OCI-LY7 (cell line): Measurements from ENCODE around the gene DRC7. TPM values are rescaled to one million over a fixed set of nuclear protein-coding genes. Genes with fewer than 3 reads are reported as not detected.

Source experiments
- BruUV-seq: library from RNA; stranded (reverse); fragments of 400-500 nt; replicated peaks from 2 replicates; lab custom pipeline; 2021; lab: Mats Ljungman, UMichigan
- CTCF ChIA-PET: fragments of 300-600 bp; sonication (Branson Sonifier 250); formaldehyde crosslinking; loops from one replicate; lab custom pipeline; 2022; ENCODE audit warnings: antibody characterized with exemption; ENCODE audit not compliant: unreplicated experiment; lab: Charles Lee
- POLR2A ChIA-PET: fragments of 300-600 bp; sonication (Branson Sonifier 250); formaldehyde crosslinking; loops from one replicate; lab custom pipeline; 2022; ENCODE audit warnings: antibody characterized with exemption; lab: Charles Lee
- DNase-seq: peaks from one replicate; pipeline ENCODE4 v3.0.0-alpha.2; 2015; ENCODE audit warnings: low spot score
- H2AFZ ChIP-seq: fragments of 200-600 bp; sonication (generic), shearing (Covaris generic); 2 replicates; pipeline ENCODE4 v1.6.1; 2014; ENCODE audit warnings: mild to moderate bottlenecking, antibody characterized with exemption, low read length, moderate library complexity
- H3K27ac ChIP-seq: fragments of 200-600 bp; sonication (generic); 2 replicates; pipeline ENCODE4 v1.5.1; 2014; ENCODE audit warnings: mixed run types, low read depth, mild to moderate bottlenecking, moderate library complexity, low read length, inconsistent platforms; ENCODE audit not compliant: poor library complexity, severe bottlenecking
- H3K36me3 ChIP-seq: fragments of 200-600 bp; sonication (generic); 2 replicates; pipeline ENCODE4 v1.6.1; 2014; ENCODE audit warnings: mild to moderate bottlenecking, antibody characterized with exemption, low read length, moderate library complexity, mixed read lengths; ENCODE audit not compliant: insufficient read depth
- H3K4me1 ChIP-seq: fragments of 200-600 bp; sonication (generic); 2 replicates; pipeline ENCODE4 v1.5.1; 2014; ENCODE audit warnings: mild to moderate bottlenecking, low read length; ENCODE audit not compliant: insufficient read depth, poor library complexity, severe bottlenecking
- H3K4me2 ChIP-seq: fragments of 200-600 bp; sonication (generic); 2 replicates; pipeline ENCODE4 v1.6.1; 2014; ENCODE audit warnings: mild to moderate bottlenecking, low read length
- H3K4me3 ChIP-seq: fragments of 200-600 bp; sonication (generic); 2 replicates; pipeline ENCODE4 v1.5.1; 2014; ENCODE audit warnings: mild to moderate bottlenecking, low read depth, low read length; ENCODE audit not compliant: poor library complexity, severe bottlenecking
- H3K79me2 ChIP-seq: fragments of 200-600 bp; sonication (generic); 2 replicates; pipeline ENCODE4 v1.6.1; 2016; ENCODE audit warnings: low read depth, mild to moderate bottlenecking, low read length, moderate library complexity, mixed read lengths; ENCODE audit not compliant: insufficient read depth
- H3K9me2 ChIP-seq: fragments of 200-600 bp; sonication (generic); 2 replicates; pipeline ENCODE4 v1.6.1; 2016; ENCODE audit warnings: mild to moderate bottlenecking, low read length, mixed read lengths; ENCODE audit not compliant: insufficient read depth
- H3K9me3 ChIP-seq: fragments of 200-600 bp; sonication (generic); 2 replicates; pipeline ENCODE4 v1.6.1; 2014; ENCODE audit warnings: mild to moderate bottlenecking, mixed run types, low read length, mixed read lengths
- H4K20me1 ChIP-seq: fragments of 200-600 bp; sonication (generic); 2 replicates; pipeline ENCODE4 v1.6.1; 2014; ENCODE audit warnings: mild to moderate bottlenecking, antibody characterized with exemption, low read length, moderate library complexity, mixed read lengths; ENCODE audit not compliant: insufficient read depth
- EZH2phosphoT487 ChIP-seq: fragments of 200-600 bp; sonication (generic); IDR thresholded peaks from 2 replicates; pipeline ENCODE4 v1.6.1; 2018; ENCODE audit warnings: low read depth, borderline replicate concordance, mild to moderate bottlenecking, mixed run types, antibody characterized with exemption, low read length, moderate library complexity, mixed read lengths
- intact Hi-C: fragments of 100-400 bp; cut with micrococcal nuclease; formaldehyde crosslinking; loops from one replicate; pipeline ENCODE4 v1.10.0; 2022; ENCODE audit not compliant: unreplicated experiment
- total RNA-seq, 2 experiments: library from RNA; depleted of rRNA in 1 of 2; stranded (reverse); fragments of >200 nt in 1 of 2; shearing (Covaris generic) in 1 of 2; gene quantifications; 2 replicates each; pipeline ENCODE4 v1.2.3, GENCODE V29; 2014 to 2022
- TF ChIP-seq, protein P1 (sequence below): fragments of 200-600 bp; sonication (generic); conservative IDR thresholded peaks from 2 replicates; pipeline ENCODE4 v1.5.1; 2014; ENCODE audit warnings: mild to moderate bottlenecking, antibody characterized with exemption, low read length, moderate library complexity, mixed read lengths

DRC7 gene
- total RNA-seq, 2 experiments from 2014 or later, result 0.44 to 0.46 TPM

DNA sequence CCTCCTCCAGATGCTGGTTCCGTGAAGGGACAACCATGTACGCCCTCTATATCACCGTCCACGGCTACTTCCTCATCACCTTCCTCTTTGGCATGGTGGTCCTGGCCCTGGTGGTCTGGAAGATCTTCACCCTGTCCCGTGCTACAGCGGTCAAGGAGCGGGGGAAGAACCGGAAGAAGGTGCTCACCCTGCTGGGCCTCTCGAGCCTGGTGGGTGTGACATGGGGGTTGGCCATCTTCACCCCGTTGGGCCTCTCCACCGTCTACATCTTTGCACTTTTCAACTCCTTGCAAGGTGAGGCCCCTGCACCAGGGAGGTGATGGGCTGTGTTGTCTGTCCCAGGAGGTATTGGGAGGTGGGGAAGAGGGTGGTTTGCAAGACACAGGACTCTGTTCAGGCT lies 9.0 kb upstream of the DRC7 start:
- Histone ChIP-seq H3K4me2 (no peak overlapping the region), H4K20me1 (no peaks in the 10 kb centered on the region), H3K27ac (no peak overlapping the region), H3K9me2 (no peaks in the 10 kb centered on the region), H2AFZ (no peak overlapping the region), H3K4me1 (peaks cover 11% of the 10 kb centered on the region), H3K4me3 (no peak overlapping the region), H3K9me3 (no peaks in the 10 kb centered on the region), H3K79me2 (no peaks in the 10 kb centered on the region), H3K36me3 (no peaks in the 10 kb centered on the region)
- POLR2A ChIA-PET, result no interaction called here
- CTCF ChIA-PET, result interaction anchor here (0.6 kb wide), 1 partner anchor 170 kb away, joined by 3 read pairs; no protein-coding TSS in a partner anchor
- intact Hi-C loops, result no loop called here
- DNase-seq, result no peak
- no peak for TF ChIP-seq EZH2phosphoT487
- TF ChIP-seq, protein P1, sequence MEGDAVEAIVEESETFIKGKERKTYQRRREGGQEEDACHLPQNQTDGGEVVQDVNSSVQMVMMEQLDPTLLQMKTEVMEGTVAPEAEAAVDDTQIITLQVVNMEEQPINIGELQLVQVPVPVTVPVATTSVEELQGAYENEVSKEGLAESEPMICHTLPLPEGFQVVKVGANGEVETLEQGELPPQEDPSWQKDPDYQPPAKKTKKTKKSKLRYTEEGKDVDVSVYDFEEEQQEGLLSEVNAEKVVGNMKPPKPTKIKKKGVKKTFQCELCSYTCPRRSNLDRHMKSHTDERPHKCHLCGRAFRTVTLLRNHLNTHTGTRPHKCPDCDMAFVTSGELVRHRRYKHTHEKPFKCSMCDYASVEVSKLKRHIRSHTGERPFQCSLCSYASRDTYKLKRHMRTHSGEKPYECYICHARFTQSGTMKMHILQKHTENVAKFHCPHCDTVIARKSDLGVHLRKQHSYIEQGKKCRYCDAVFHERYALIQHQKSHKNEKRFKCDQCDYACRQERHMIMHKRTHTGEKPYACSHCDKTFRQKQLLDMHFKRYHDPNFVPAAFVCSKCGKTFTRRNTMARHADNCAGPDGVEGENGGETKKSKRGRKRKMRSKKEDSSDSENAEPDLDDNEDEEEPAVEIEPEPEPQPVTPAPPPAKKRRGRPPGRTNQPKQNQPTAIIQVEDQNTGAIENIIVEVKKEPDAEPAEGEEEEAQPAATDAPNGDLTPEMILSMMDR, result no peak
- BruUV-seq, result no TSS peak

DNA sequence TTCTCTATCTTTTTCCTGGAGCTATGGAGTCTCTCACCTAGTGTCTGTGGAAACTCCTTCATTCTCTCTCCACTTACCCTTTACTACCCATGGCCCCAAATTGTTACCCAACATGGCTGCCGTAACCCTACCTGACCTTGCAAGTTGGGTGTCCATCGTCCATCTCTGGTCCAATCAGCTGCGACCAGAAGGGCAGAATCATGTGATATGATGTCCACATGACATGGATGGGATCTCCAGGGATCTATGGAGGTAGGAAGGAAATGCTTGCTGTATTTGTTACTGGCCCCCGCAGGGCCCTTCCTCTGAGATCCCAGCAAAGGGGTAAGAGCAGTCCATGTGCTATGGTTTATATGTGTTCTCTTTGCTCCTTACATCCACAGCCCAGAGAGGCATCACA lies 8.0 kb upstream of the DRC7 start:
- Histone ChIP-seq H2AFZ (no peak overlapping the region), H3K36me3 (no peaks in the 10 kb centered on the region), H4K20me1 (no peaks in the 10 kb centered on the region), H3K4me3 (no peak overlapping the region), H3K4me2 (no peak overlapping the region), H3K27ac (no peak overlapping the region), H3K79me2 (no peaks in the 10 kb centered on the region), H3K4me1 (peaks cover 11% of the 10 kb centered on the region), H3K9me2 (no peaks in the 10 kb centered on the region), H3K9me3 (no peaks in the 10 kb centered on the region)
- CTCF ChIA-PET, result no interaction called here
- POLR2A ChIA-PET, result no interaction called here
- DNase-seq, result no peak
- BruUV-seq, result no TSS peak
- intact Hi-C loops, result no loop called here
- TF ChIP-seq EZH2phosphoT487, result no peak
- TF ChIP-seq, protein P1, result no peak

DNA sequence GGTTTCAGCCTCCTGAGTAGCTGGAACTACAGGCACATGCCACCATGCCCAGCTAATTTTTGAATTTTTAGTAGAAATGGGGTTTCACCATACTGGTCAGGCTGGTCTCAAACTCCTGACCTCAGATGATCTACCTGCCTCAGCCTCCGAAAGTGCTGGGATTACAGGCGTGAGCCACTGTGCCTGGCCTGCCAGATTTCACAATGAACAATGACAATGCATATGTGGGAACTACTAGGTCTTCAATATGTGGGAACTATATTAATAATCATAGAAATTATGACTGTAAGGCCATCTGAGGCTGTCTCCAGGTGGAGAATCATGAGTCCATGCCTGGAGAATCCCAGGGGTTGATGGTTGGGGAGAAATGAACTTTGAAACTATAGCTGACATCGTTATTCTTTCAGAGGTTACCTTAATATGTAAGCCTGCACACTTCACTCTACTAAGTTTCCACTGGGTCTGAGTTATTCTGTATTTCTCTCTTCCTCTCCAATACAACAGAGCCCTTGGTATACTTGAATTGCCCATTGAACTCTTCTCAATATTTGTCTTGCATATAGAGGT lies 7.2 kb upstream of the DRC7 start:
- Histone ChIP-seq H3K9me3 (no peaks in the 10 kb centered on the region), H4K20me1 (no peaks in the 10 kb centered on the region), H2AFZ (no peak overlapping the region), H3K4me3 (no peak overlapping the region), H3K36me3 (no peaks in the 10 kb centered on the region), H3K4me1 (peaks cover 11% of the 10 kb centered on the region), H3K9me2 (no peaks in the 10 kb centered on the region), H3K4me2 (no peak overlapping the region), H3K27ac (no peak overlapping the region), H3K79me2 (no peaks in the 10 kb centered on the region)
- CTCF ChIA-PET, result no interaction called here
- no peak for DNase-seq
- intact Hi-C loops, result no loop called here
- POLR2A ChIA-PET, result interaction anchor here (0.6 kb wide), 1 partner anchor 121 kb away, joined by 3 read pairs; no protein-coding TSS in a partner anchor
- TF ChIP-seq EZH2phosphoT487, result no peak
- TF ChIP-seq, protein P1, result no peak
- no TSS peak for BruUV-seq
